Loucy (cell line): Measurements from ENCODE around the gene MACROD1.

Experiments used
- CTCF ChIP-seq: fragments of 200-600 bp; sonication (generic); conservative IDR thresholded peaks from 2 replicates; pipeline ENCODE4 v1.5.1; 2014; ENCODE audit warnings: mild to moderate bottlenecking, antibody characterized with exemption, low read length
- EZH2phosphoT487 ChIP-seq: fragments of 200-600 bp; IDR thresholded peaks from 2 replicates; pipeline ENCODE4 v1.6.1; 2018; ENCODE audit warnings: antibody characterized with exemption, mild to moderate bottlenecking, moderate library complexity, borderline replicate concordance

GRCh38 chr11:64096835-64097234, 69.1 kb downstream of the MACROD1 start:
- TF ChIP-seq CTCF (no peak), EZH2phosphoT487 (no peak)
